GM12892 (cell line): ENCODE data around the gene LOXL3.

Experiments
- POLR2A ChIP-seq: IDR thresholded peaks from 2 replicates; pipeline ENCODE4 v1.6.1; 2011; ENCODE audit warnings: low read depth, low read length, control low read depth
- POLR2AphosphoS5 ChIP-seq: IDR thresholded peaks from 2 replicates; pipeline ENCODE4 v1.6.1; 2011; ENCODE audit warnings: low read depth, low read length, control low read depth

- TF ChIP-seq POLR2A (no peak), POLR2AphosphoS5 (no peak)
Observed at GRCh38 chr2:74544634-74545033, 9.1 kb downstream of the LOXL3 start.
